SK-N-SH (cell line): ENCODE results near the gene CREB5. TPM values are rescaled to one million over a fixed set of nuclear protein-coding genes. Genes with fewer than 3 reads are reported as not detected.

Experiments
- CTCF ChIA-PET: fragments of 300-600, 350-600 bp; formaldehyde crosslinking; extraction: SDS; loops from one replicate; lab custom pipeline; 2021; lab: Yijun Ruan, JAX
- POLR2A ChIA-PET: fragments of 350-600 bp; sonication (Branson Sonifier 250); formaldehyde crosslinking; extraction: SDS; loops from one replicate; lab custom pipeline; 2020; ENCODE audit warnings: antibody characterized with exemption, inconsistent platforms; lab: Yijun Ruan, JAX
- DNase-seq: peaks from one replicate; pipeline ENCODE4 v3.0.0; 2012
- H2AFZ ChIP-seq: fragments of 200-600 bp; sonication (generic); 2 replicates; pipeline ENCODE4 v1.8.1; 2016; ENCODE audit warnings: antibody characterized with exemption, mild to moderate bottlenecking, low read depth
- H3F3A ChIP-seq: fragments of 200-600 bp; sonication (generic); replicated peaks from 2 replicates; pipeline ENCODE3; 2016; ENCODE audit warnings: antibody characterized with exemption, mild to moderate bottlenecking; ENCODE audit not compliant: insufficient read depth
- H3K27ac ChIP-seq, 2 experiments: fragments of 200-500 bp in 1 of 2; fragments of 200-600 bp in 1 of 2; sonication (Bioruptor generic) in 1 of 2; sonication (generic), shearing (Covaris generic) in 1 of 2; 2 replicates each; pipeline versions ENCODE4 v1.5.1 to v1.6.1; 2014 to 2016; ENCODE audit warnings: low read depth in 2 of 2, inconsistent platforms in 1 of 2, low read length in 1 of 2, mild to moderate bottlenecking in 1 of 2, mixed read lengths in 1 of 2
- H3K27me3 ChIP-seq: fragments of 200-600 bp; sonication (generic), shearing (Covaris generic); 2 replicates; pipeline ENCODE4 v1.6.1; 2016; ENCODE audit warnings: mixed run types; ENCODE audit not compliant: insufficient read depth
- H3K36me3 ChIP-seq, 2 experiments: fragments of 200-500 bp in 1 of 2; fragments of 200-600 bp in 1 of 2; sonication (Bioruptor generic) in 1 of 2; sonication (generic) in 1 of 2; replicated peaks in 1 of 2; 2 replicates each; pipeline versions ENCODE3 to v1.5.1; 2014 to 2016; ENCODE audit warnings: low read length in 1 of 2, mild to moderate bottlenecking in 1 of 2; ENCODE audit not compliant: insufficient read depth in 2 of 2, control insufficient read depth in 1 of 2
- H3K4me1 ChIP-seq, 2 experiments: fragments of 200-500 bp in 1 of 2; fragments of 200-600 bp in 1 of 2; sonication (Bioruptor generic) in 1 of 2; sonication (generic), shearing (Covaris generic) in 1 of 2; 2 replicates each; pipeline versions ENCODE4 v1.5.1 to v1.6.1; 2014 to 2016; ENCODE audit warnings: low read depth in 1 of 2, low read length in 1 of 2, mixed run types in 1 of 2; ENCODE audit not compliant: insufficient read depth in 2 of 2, control insufficient read depth in 1 of 2
- H3K4me2 ChIP-seq: fragments of 200-600 bp; sonication (generic), shearing (Covaris generic); 2 replicates; pipeline ENCODE4 v1.6.1; 2017; ENCODE audit warnings: mixed run types
- H3K4me3 ChIP-seq, 2 experiments: fragments of 200-500 bp in 1 of 2; fragments of 200-600 bp in 1 of 2; sonication (Bioruptor generic) in 1 of 2; sonication (generic), shearing (Covaris generic) in 1 of 2; 2 replicates each; pipeline versions ENCODE4 v1.5.1 to v1.8.1; 2014 to 2016; ENCODE audit warnings: low read depth in 2 of 2, inconsistent platforms in 1 of 2, low read length in 1 of 2, mild to moderate bottlenecking in 1 of 2, mixed read lengths in 1 of 2, moderate library complexity in 1 of 2
- H3K79me2 ChIP-seq: fragments of 200-600 bp; sonication (generic); 2 replicates; pipeline ENCODE4 v1.8.1; 2017; ENCODE audit warnings: mild to moderate bottlenecking; ENCODE audit not compliant: insufficient read depth
- H3K9ac ChIP-seq: fragments of 200-600 bp; sonication (generic); 2 replicates; pipeline ENCODE4 v1.6.1; 2017; ENCODE audit warnings: mixed run types
- H3K9me2 ChIP-seq: fragments of 200-600 bp; sonication (generic); 2 replicates; pipeline ENCODE4 v1.6.1; 2017; ENCODE audit warnings: mixed run types
- H3K9me3 ChIP-seq: fragments of 200-600 bp; sonication (generic); 2 replicates; pipeline ENCODE4 v1.6.1; 2017; ENCODE audit warnings: mixed run types, mild to moderate bottlenecking, moderate library complexity
- H4K20me1 ChIP-seq: fragments of 200-600 bp; sonication (generic); 2 replicates; pipeline ENCODE4 v1.6.1; 2017; ENCODE audit warnings: mild to moderate bottlenecking, mixed run types; ENCODE audit not compliant: insufficient read depth
- CHD2 ChIP-seq: fragments of 150-350 bp; IDR thresholded peaks from 2 replicates; pipeline ENCODE4 v1.6.1; 2018; ENCODE audit warnings: low read length; ENCODE audit not compliant: partially characterized antibody
- FOSL2 ChIP-seq: IDR thresholded peaks from 2 replicates; pipeline ENCODE4 v1.4.0; 2012; ENCODE audit warnings: low read depth, mild to moderate bottlenecking, moderate library complexity, borderline replicate concordance
- FOXJ3 ChIP-seq: sonication (generic); formaldehyde crosslinking; IDR thresholded peaks from 2 replicates; pipeline ENCODE4 v1.5.1; 2020; ENCODE audit warnings: mild to moderate bottlenecking, missing genetic modification reagents
- FOXM1 ChIP-seq: IDR thresholded peaks from 2 replicates; pipeline ENCODE4 v1.4.0; 2012; ENCODE audit warnings: low read depth, mild to moderate bottlenecking
- GATA2 ChIP-seq: sonication (generic); formaldehyde crosslinking; IDR thresholded peaks from 2 replicates; pipeline ENCODE4 v1.5.0; 2020; ENCODE audit warnings: mild to moderate bottlenecking, missing genetic modification reagents
- JUND ChIP-seq: IDR thresholded peaks from 2 replicates; pipeline ENCODE4 v1.4.0; 2012
- MEF2A ChIP-seq: IDR thresholded peaks from 2 replicates; pipeline ENCODE4 v1.4.0; 2012; ENCODE audit warnings: low read depth, borderline replicate concordance
- MXI1 ChIP-seq: IDR thresholded peaks from 2 replicates; pipeline ENCODE4 v1.6.1; 2012; ENCODE audit warnings: mild to moderate bottlenecking, low read depth, low read length, improper control_type of control experiment
- POLR2AphosphoS5 ChIP-seq: IDR thresholded peaks from 2 replicates; pipeline ENCODE4 v1.6.1; 2012; ENCODE audit warnings: low read depth, low read length
- RAD21 ChIP-seq: IDR thresholded peaks from 2 replicates; pipeline ENCODE4 v1.6.1; 2012; ENCODE audit warnings: mild to moderate bottlenecking, low read length
- RCOR1 ChIP-seq: fragments of 150-350 bp; IDR thresholded peaks from 2 replicates; pipeline ENCODE4 v1.6.1; 2017; ENCODE audit warnings: antibody characterized with exemption, low read length
- SIN3A ChIP-seq: IDR thresholded peaks from 2 replicates; pipeline ENCODE4 v1.6.1; 2012; ENCODE audit warnings: low read depth, mild to moderate bottlenecking, low read length, moderate library complexity, borderline replicate concordance
- whole genome bisulfite sequencing: methylation state at CpG from one replicate; pipeline ENCODE4 v1.1.6; 2017; ENCODE audit warnings: low lambda C conversion rate; 5-methylcytosine and 5-hydroxymethylcytosine counted together
- polyA plus RNA-seq, 3 experiments: library from polyadenylated mRNA; depleted of rRNA; stranded (reverse); fragments of >200 nt; gene quantifications; 2 replicates each; pipeline ENCODE4 v1.2.3, GENCODE V29; 2012
- TF ChIP-seq, protein P1 (sequence below): IDR thresholded peaks from 2 replicates; pipeline ENCODE4 v1.4.0; 2012; ENCODE audit warnings: low read depth, borderline replicate concordance
- TF ChIP-seq, protein P2 (sequence below): fragments of 200-600 bp; sonication (generic); IDR thresholded peaks from 2 replicates; pipeline ENCODE4 v1.6.1; 2017; ENCODE audit warnings: antibody characterized with exemption, mild to moderate bottlenecking, moderate library complexity
- TF ChIP-seq, protein P3 (sequence below): IDR thresholded peaks from 2 replicates; pipeline ENCODE4; 2012

Gene CREB5
- polyA plus RNA-seq, 1 of the 3 experiments (the other 2 are of a cell fraction) = 19.3 TPM

DNA sequence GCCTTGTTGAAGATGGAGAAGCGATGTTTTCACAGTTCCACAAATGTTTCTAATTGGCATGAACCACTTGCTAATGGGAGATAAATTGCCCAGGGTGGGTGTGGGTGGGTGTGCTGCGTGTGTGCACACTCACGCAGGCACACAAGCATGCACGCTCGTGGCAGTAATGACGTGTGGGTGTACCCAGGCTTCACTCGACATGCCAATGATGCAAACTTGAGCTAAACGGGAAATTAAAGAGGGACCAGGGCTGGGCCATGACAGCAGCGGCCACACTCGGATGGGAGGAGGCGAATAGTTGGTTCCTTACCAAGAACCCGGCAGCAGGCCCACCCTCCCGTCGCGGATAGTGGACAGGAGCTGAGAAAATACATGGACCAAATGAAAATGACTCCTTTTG lies 386.0 kb downstream of the CREB5 start (continued):
- TF ChIP-seq, protein P1, sequence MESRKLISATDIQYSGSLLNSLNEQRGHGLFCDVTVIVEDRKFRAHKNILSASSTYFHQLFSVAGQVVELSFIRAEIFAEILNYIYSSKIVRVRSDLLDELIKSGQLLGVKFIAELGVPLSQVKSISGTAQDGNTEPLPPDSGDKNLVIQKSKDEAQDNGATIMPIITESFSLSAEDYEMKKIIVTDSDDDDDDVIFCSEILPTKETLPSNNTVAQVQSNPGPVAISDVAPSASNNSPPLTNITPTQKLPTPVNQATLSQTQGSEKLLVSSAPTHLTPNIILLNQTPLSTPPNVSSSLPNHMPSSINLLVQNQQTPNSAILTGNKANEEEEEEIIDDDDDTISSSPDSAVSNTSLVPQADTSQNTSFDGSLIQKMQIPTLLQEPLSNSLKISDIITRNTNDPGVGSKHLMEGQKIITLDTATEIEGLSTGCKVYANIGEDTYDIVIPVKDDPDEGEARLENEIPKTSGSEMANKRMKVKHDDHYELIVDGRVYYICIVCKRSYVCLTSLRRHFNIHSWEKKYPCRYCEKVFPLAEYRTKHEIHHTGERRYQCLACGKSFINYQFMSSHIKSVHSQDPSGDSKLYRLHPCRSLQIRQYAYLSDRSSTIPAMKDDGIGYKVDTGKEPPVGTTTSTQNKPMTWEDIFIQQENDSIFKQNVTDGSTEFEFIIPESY = no peak
- TF ChIP-seq, all 33 proteins: peak for 0

DNA sequence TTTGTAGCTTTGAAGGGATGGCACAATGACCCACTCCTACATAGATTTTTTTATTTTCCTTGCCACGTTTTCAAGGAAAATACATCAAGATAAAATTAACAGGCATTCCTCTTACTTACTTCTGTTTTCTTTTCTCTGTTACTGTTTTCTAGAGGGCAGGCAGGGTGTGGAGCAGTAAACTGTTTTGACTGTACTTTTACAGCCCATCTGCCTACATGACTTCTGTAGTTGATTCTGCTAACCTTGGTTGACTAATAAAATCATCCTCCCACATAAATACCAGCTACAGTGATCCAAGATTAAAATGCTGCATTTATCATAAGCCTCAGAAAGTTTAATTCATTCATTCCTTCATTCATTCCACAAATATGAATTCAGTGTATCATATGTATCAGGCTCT lies 387.3 kb downstream of the CREB5 start:
- ChIA-PET CTCF (interaction anchor here (1.1 to 2.1 kb wide), 8 partner anchors 10 to 302 kb away, joined by 3 to 10 read pairs (median 4); no protein-coding TSS in a partner anchor), POLR2A (no interaction called here)
- Histone ChIP-seq H4K20me1 (no peaks in the 10 kb centered on the region), H3K9me2 (no peaks in the 10 kb centered on the region), H2AFZ (no peak overlapping the region), H3K4me2 (no peak overlapping the region), H3K9ac (no peak overlapping the region), H3K9me3 (no peaks in the 10 kb centered on the region), H3K79me2 (no peaks in the 10 kb centered on the region), H3K4me1 (peaks cover 0 to 3% of the 10 kb centered on the region in 2 experiments; a peak in 1 of 4 replicates)
- DNase-seq = no peak
- 65% methylated on average over 1 of the region's 1 CpG for WGBS
- no peak for TF ChIP-seq FOSL2
- no peak for TF ChIP-seq MEF2A
- TF ChIP-seq, protein P2, sequence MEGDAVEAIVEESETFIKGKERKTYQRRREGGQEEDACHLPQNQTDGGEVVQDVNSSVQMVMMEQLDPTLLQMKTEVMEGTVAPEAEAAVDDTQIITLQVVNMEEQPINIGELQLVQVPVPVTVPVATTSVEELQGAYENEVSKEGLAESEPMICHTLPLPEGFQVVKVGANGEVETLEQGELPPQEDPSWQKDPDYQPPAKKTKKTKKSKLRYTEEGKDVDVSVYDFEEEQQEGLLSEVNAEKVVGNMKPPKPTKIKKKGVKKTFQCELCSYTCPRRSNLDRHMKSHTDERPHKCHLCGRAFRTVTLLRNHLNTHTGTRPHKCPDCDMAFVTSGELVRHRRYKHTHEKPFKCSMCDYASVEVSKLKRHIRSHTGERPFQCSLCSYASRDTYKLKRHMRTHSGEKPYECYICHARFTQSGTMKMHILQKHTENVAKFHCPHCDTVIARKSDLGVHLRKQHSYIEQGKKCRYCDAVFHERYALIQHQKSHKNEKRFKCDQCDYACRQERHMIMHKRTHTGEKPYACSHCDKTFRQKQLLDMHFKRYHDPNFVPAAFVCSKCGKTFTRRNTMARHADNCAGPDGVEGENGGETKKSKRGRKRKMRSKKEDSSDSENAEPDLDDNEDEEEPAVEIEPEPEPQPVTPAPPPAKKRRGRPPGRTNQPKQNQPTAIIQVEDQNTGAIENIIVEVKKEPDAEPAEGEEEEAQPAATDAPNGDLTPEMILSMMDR = no peak
- TF ChIP-seq RAD21 = no peak
- no peak for TF ChIP-seq MXI1
- no peak for TF ChIP-seq CHD2
- TF ChIP-seq, protein P3, sequence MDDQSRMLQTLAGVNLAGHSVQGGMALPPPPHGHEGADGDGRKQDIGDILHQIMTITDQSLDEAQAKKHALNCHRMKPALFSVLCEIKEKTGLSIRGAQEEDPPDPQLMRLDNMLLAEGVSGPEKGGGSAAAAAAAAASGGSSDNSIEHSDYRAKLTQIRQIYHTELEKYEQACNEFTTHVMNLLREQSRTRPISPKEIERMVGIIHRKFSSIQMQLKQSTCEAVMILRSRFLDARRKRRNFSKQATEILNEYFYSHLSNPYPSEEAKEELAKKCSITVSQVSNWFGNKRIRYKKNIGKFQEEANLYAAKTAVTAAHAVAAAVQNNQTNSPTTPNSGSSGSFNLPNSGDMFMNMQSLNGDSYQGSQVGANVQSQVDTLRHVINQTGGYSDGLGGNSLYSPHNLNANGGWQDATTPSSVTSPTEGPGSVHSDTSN = no peak
- TF ChIP-seq, protein P1 = no peak
- TF ChIP-seq FOXJ3 (CRISPR knock-in tag) = no peak
- TF ChIP-seq SIN3A = no peak
- TF ChIP-seq FOXM1 = no peak
- no peak for TF ChIP-seq RCOR1
- no peak for TF ChIP-seq POLR2AphosphoS5
- no peak for TF ChIP-seq GATA2 (CRISPR knock-in tag)
- TF ChIP-seq JUND = no peak
- TF ChIP-seq, all 33 proteins: peak for 0
- no peaks in the 10 kb centered on the region for H3K27me3 ChIP-seq
- H3F3A ChIP-seq = no peaks in the 10 kb centered on the region
- H3K4me3 ChIP-seq = no peak overlapping the region
- H3K36me3 ChIP-seq = no peaks in the 10 kb centered on the region
- H3K27ac ChIP-seq = no peak overlapping the region
